H1 (cell line): Measurements from ENCODE around the gene PKP1.

Experiments used
- ASH2L ChIP-seq: fragments of 200-600, 300-600 bp; sonication (generic); IDR thresholded peaks from one replicate; pipeline ENCODE4 v1.7.1; 2017; ENCODE audit warnings: low read length
- CTCF ChIP-seq, 3 experiments: IDR thresholded peaks; 1 replicate in 2 of 3; 2 replicates in 1 of 3; pipeline versions ENCODE4 v1.5.1 to v1.6.1; 2011; ENCODE audit warnings: low read length in 3 of 3, mild to moderate bottlenecking in 3 of 3, inconsistent platforms in 2 of 3, low read depth in 1 of 3, moderate library complexity in 1 of 3; ENCODE audit not compliant: insufficient read depth in 1 of 3; ENCODE audit errors: control extremely low read depth in 1 of 3
- GABPA ChIP-seq: IDR thresholded peaks from 2 replicates; pipeline ENCODE4 v1.6.1; 2011; ENCODE audit warnings: mild to moderate bottlenecking, low read length, moderate library complexity, borderline replicate concordance; ENCODE audit not compliant: insufficient read depth
- HDAC2 ChIP-seq, 2 experiments: fragments of 300-600 bp in 1 of 2; sonication (generic) in 1 of 2; IDR thresholded peaks; 2 replicates each; pipeline ENCODE4 v1.6.1; 2011 to 2012; ENCODE audit warnings: low read depth in 2 of 2, low read length in 2 of 2, mild to moderate bottlenecking in 2 of 2, moderate library complexity in 2 of 2, borderline replicate concordance in 1 of 2, inconsistent platforms in 1 of 2
- POLR2A ChIP-seq, 2 experiments: IDR thresholded peaks; 1 replicate in 1 of 2; 2 replicates in 1 of 2; pipeline ENCODE4 v1.6.1; 2011; ENCODE audit warnings: low read depth in 2 of 2, low read length in 2 of 2, mild to moderate bottlenecking in 2 of 2; ENCODE audit errors: control extremely low read depth in 1 of 2
- RFX5 ChIP-seq: IDR thresholded peaks from 2 replicates; pipeline ENCODE4 v1.6.1; 2011; ENCODE audit warnings: low read depth, low read length, improper control_type of control experiment, borderline replicate concordance

GRCh38 chr1:201252944-201253371 is 30.3 kb upstream of the PKP1 start:
- TF ChIP-seq HDAC2 (IDR thresholded peaks at IDR 0.05; ENCODE audit: borderline replicate concordance in 1 of 2, low read depth in 2 of 2, low read length in 2 of 2) (no peak), RFX5 (no peak), CTCF (IDR thresholded peaks at IDR 0.05; ENCODE audit: control extremely low read depth in 1 of 3, insufficient read depth in 1 of 3, low read depth in 1 of 3, low read length in 3 of 3) (no peak), POLR2A (IDR thresholded peaks at IDR 0.05; ENCODE audit: control extremely low read depth in 1 of 2, low read depth in 2 of 2, low read length in 2 of 2) (no peak), ASH2L (no peak), GABPA (no peak)
